GM18517 (cell line): ENCODE results near the gene PRKCI.
"Not testable (repeated sequence)": the region's sequence is repeated elsewhere in the genome, so short reads cannot be mapped to it uniquely, and the experiment has no call there.

Experiments used
- ATAC-seq: cut with Tn5 transposase; IDR thresholded peaks from one replicate; pipeline ENCODE4 v1.9.1; 2021; ENCODE audit warnings: mild to moderate bottlenecking, moderate library complexity; ENCODE audit not compliant: unreplicated experiment

PRKCI gene

GRCh38 chr3:170337420-170337819 is 115.2 kb downstream of the PRKCI start:
- no peak for ATAC-seq

GRCh38 chr3:170338690-170339340 is 116.6 kb downstream of the PRKCI start:
- no peak for ATAC-seq

GRCh38 chr3:170342273-170342672 is 120.0 kb downstream of the PRKCI start:
- ATAC-seq = not testable (repeated sequence)

GRCh38 chr3:170343859-170344258 is 121.6 kb downstream of the PRKCI start:
- ATAC-seq = not testable (repeated sequence)

- no peak for ATAC-seq
Measured at GRCh38 chr3:170344971-170345370, 122.7 kb downstream of the PRKCI start.

GRCh38 chr3:170346481-170347392 is 124.5 kb downstream of the PRKCI start:
- ATAC-seq = no peak

GRCh38 chr3:170350515-170351413 is 128.5 kb downstream of the PRKCI start:
- ATAC-seq = peak; percentile 53

- ATAC-seq = peak; percentile 22
Measured at GRCh38 chr3:170352936-170353335, 130.7 kb downstream of the PRKCI start.

GRCh38 chr3:170353485-170353884 is 131.3 kb downstream of the PRKCI start:
- ATAC-seq = no peak

GRCh38 chr3:170354760-170355159 is 132.5 kb downstream of the PRKCI start:
- ATAC-seq = no peak
